IPS-NIHi7 (cell line): ENCODE results near the gene NF2.
A peak's percentile ranks its signal among the peaks of the same experiment; 100 is the strongest.

Experiments
- DNase-seq: peaks from one replicate; pipeline ENCODE4 v3.0.0; 2012; ENCODE audit warnings: mixed read lengths; ENCODE audit errors: extremely low spot score

The NF2 gene

DNA sequence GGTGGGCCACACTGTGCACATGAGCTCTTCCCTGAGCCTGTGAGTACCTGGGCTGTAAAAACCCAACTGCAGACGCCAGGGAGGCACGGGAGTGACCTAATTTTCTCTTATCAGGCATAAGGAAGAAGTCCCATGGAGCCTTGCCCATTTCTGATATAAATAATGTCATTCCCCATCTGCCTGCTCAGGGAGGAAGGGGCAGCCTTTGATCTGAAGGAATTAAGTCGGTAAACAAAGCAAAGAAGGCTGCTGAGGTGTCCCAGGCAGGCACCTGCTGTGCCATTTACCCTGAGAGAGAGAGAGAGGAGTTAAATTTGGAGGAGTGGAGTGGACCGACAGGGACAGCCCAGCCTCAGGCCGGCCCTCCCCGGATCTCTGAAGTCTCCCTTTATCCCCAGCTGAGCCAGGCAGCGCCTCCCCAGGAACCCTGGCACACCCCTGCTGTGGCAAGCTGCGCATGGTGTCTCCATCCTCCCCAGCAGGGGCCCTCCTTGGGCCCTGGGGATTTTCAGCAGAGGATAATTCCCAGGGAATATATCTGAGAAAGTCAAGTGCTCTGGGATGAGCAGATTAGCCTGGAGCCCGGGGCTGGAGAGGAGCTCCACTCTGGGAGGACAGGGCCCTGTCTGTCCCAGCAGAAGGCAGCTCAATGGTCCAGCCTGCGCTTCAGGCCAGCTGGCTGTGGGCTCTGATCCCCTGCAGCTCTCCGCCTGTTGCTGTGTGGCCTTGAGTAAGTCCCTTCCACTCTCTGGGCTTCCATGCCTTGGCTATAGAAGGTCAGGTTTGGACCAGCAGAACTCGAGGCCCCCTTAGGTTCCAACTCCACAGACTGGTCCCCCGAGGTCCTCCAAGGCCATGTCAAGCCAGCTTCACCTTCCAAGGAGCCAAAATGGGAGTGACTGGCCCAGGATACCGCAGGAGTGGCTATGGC is 98.8 kb downstream of the NF2 start:
- DNase-seq = no peak

DNA sequence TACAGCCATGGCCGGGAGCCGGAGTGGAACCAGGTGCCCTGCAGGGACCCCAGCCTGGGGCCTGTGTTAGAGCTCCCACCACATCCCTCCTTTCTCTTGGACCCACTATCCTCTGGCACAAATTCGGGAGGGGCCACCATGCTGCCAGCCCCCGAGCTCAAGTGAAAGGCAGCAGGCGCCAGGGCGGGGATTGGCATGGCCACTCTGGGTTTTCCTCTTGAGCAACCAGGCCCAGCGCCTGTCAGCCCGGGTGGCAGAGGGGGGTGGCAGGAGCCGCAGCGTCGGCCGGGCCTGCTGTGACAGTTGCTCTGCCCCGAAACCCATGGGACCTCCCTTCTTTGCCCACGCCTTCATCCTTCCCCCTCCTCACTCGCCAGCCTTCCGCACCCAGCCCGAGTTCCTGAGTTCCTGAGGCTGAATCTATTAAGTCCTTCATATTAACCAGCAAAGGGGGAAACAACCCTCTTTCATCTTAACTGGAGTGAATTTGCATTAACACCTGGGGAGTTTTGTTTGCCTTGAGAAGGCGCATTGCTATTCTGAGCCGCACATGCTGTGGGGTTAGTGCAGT is 99.6 kb downstream of the NF2 start:
- DNase-seq = no peak

DNA sequence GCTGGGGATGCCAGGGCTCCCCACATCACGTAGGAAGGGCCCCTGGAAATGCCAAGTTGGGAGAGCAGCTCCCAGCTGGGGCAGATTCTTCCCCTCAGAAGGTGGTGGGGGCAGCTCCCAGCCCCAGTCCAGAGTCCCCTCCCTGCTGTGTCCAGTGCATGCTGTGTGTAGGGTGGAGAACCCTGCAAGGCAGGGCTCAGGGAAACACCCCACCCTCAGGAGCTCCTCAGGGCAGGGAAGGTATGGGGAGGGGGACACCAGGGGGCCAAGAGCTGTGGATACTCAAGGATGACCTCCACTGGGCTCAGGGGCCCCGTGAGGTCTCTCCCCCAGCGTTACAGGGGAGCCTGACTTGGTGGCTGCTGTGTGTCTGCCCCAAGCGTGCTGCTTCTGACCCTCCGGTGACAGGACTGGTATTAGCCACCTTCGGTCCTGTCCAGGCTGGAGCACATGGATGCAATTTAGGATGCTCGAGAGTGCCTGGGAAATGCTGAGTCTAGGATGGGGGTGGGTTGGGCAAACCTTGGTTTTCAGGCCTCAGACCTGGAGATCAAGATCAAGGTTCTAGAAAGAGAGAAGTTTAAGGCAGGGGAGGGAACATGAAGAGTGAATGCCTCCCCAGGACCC is 100.2 kb downstream of the NF2 start:
- DNase-seq = no peak

DNA sequence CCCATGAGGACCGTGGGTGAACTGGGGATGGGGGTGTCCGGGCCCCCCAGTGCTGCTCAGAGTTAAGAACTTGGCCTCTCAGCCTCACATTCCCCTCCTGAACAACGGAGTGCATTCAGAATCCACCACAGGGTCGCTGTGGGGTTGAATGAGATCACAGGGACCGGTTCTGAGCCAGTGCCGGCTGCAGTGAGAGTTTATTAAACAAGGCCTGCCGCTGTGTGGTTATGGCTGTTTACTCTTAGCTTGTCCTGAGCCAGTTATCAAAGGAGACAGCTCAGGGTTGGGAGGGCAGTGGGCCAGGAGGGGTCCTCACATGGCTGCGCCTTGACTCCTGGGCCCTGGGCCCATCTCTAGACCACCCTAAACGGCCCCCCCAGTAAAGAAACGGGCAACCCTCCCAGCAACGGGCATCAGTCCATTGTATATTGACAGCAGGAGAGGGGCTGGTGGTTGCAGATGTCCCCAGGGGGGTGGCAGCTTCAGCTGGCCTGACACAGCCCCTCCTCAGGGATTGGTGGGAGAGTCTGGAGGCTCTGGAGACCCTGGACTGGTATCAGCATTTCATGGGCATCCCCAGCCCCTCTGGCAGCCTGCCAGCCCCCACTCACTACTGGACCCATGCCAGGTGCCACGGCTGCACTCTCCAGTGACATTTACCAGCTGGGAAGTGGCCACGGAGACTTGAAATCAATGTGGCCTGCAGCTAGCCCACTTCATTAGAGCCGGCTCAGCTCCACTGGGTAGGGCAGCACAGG is 101.3 kb downstream of the NF2 start:
- no peak for DNase-seq

DNA sequence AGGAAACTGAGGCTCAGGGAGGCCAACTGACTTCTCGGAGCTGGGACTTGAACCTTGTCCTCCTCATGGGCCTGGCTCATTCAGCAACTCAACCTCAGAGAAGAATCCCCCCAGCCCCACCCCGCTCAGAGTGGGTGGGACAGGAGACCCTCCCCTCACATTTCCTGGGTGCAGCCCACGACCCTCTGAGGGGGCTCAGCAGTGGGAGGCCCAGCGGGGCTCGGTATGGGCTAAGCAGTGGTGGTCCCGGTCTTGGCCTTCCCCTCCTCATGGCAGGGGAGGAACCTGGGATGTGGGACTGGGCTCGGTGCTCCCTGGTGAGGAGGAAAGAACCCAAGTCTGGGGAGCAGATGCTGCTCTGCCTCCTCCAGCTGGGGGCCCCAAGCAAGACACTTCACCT is 102.2 kb downstream of the NF2 start:
- DNase-seq = no peak

DNA sequence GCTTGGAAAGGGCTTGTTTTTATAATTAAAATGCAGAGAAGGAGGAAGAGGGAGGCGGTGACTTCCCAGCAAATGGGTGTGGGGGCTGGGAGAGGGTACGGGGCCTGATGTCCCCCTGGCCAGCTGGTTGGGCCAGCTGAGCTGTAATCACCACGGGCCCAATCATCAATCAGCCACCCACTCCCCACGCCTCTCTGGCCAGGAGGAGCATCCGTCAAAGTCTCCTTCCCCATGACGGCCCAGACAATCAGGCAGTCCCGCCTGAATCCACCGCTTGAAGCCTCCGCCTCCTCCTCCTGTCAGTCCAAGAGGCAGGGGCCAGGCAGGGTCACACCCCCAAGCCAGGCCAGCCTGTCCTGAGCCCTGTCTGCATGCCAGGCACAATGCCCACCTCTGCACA is 103.1 kb downstream of the NF2 start:
- peak; percentile 48 for DNase-seq

DNA sequence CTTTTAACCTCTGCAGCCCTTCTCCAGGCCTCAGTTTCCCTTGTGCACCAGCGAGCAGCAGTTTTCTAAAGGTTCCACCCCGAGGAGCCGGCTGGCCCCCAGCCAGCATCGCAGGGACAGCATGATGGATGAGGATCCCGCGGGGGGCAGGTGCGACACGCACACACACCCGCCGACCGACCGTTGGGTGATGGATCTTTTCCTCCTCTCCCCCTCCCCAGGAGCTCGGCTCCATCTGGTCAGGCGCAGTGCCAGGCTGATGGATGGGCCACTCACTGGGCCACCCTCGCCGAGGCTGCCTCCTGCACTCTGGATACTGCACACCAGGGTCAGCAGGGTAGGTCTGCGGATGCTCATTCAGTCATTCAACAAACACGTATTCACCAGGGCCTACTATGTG is 103.6 kb downstream of the NF2 start:
- no peak for DNase-seq

DNA sequence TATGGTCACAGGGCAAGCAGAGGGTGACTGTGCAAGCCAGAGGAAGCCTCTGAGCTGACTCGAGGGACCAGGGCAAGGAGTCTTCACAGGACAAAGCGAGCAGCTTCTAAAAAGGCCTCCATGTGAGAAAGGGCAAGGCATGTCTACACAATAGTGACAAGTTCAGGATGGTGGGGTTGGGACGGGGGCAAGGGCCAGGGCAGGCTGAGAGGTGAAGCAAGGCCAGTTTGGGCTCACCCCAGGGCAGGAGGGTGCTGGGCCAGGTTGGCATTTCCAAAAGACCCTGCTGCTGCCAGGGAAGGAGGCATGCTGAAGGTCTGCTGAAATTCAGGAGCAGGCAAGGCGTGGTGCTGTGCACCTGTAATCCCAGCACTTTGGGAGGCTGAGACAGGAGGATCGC is 104.0 kb downstream of the NF2 start:
- no peak for DNase-seq

DNA sequence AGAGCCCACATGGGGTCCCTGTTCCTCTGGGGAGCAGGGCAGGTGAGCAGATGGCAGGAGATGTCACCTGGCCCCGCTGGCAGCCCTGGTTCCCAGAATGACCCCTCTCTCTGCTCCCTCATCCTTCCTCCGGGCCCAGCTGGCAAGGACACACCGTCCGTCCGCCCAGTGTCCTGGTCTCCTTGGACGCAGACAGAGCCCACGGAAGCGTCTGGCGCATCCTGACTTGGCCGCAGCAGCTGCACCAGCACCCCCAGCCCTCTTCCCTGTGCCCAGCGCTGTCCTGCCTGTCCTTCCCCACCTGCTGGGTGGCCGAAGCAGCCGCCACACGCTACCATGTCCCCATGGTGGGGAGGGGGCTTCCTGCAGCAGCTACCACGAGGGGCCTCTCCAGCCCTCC is 106.8 kb downstream of the NF2 start:
- DNase-seq = no peak

DNA sequence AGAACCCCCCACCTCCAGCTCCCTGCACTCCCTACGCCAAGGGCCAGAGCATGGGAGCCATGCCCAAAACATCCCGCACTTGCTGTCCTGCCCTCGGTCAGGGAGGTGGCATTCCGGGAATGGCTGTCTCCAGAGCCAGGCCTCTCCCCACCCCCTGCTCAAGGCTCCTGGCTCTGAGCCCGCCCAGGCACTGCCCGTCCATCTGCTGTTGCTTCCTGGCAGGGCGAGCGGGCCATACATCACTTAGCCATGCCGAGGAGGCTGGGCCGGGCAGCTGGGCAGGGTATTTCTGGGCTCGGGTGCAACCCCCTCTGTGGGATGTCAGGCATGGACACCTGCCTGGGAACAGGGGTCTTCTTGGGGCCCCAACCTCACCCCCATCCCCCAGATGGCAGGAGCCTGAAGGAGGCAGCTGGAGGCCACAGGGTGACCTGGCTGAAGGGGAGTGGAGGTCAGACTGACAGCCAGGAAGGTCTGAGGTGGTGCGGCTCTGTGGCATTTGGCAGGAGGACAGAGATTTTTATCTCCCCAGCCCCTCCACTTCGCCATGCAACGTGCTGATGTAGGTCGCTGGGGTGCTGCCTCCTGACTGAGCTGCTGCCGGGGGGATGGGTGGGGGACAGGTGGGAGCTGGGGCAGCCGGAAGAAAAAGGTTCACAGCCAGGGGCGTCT is 107.6 kb downstream of the NF2 start:
- DNase-seq = no peak

DNA sequence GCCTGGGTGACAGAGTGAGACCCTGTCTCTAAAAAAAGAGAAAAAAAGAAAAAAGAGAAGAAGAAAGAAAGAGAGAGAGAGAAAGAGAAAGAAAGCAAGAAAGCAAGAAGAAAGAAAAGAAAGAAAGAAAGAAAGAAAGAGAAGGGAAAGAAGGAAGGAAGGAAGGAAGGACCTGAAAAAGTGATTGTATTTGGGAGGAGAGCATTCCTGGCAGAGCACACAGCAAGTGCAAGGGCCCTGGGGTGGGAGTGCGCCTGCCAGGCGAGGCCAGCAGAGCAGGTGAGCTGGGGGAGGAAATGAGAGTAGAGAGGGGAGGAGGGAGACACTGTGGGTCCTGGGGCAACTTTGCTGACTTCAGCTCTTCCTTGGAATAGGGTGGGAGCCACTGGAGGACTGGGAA is 108.7 kb downstream of the NF2 start:
- DNase-seq = no peak

DNA sequence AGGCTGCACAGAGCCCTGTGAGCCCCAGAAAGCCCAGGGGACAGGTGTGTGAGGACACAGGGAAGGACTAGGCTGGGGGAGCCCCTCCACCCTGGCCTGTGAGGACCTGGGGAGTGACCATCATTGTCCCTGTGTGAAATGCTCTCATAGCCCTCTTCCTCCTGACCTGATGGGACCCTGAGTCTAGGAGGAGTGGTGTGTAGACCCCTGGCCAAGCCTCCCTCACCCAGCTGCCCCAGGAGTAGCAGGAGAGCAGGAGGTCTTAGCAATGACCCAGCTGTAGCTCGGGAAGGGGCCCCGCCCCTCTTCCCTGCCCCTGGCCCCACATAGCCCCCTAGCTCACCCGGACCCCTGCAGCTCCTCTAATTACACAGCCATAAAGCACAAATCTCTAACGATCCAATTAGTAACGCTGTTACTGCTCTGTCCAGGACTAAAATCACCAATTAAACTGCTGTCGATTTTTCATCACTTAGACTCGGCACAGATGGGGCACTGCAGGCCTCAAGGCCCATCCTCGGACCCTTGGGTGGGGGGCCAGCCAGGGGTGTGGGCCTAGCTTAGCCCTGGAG is 109.8 kb downstream of the NF2 start:
- no peak for DNase-seq

DNA sequence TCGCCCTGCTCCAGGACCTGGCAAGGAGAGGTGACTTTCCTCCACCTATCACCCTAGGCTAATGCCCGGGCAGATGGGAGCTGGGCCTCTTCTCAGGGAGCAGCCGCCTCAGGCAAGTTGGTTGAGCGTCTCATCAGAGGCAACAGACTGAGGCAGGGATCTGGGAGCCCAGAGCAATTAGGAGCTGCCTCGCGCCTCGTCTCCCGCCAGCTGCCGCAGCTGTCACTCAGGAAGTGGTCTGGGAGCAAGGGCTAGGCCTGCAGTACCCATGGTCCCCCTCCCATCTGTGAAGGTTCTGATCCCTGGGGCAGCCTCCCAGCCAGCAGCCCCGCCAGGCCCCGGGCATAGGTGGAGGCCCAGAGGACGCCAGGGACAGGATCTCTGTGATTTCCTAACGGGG is 111.8 kb downstream of the NF2 start:
- DNase-seq = no peak

DNA sequence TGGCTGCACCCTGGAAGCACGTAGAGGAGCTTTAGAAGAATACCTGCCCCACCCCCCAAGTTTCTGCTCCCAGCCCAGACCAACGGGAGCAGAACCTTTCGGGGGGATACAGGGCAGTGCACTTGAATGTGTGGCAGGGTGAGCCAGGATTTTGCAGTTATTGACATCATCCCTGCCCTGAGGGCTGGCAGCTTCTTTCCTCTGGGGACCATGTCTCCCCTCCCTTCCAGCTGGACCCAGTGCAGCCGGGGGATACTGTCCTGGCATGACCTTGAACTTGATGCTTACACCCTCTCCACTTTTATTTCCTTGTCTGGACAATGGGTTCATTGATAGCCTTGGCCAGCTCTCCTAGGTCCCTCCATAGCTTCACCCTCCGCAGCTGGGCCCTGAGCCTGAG is 112.3 kb downstream of the NF2 start:
- no peak for DNase-seq

DNA sequence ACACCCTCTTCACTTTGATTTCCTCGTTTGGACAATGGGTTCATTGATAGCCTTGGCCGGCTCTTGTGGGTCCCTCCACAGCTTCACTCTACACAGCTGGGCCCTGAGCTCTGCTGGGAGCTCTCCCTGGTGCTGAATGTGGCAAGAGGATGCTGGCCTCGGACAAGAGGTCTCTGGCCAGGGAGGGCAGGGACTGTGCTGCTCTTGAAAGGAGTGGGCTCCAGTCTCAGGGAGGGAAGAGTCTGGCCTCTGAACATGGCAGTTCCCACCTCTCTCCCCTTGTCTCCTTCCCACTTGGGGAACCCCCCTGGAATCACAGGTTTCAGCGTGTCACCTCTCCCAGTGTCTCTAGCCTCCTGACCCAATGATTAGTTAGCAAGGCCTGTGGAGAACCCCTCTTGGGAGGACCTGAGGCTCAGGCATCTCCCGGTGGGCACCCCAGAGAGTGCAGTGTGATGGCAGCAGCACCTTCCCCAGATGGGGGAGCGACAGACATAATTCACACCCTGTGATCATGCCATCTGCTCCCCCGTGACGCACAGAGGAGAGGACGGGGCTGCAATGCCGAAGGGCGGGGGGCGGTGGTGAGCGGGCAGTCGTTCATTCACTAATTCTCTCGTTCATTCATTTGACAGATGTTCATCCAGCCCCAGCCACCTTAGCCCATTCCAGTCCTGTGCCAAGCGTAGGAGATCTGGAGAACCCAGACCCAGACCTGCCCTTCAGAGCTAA is 113.5 kb downstream of the NF2 start:
- DNase-seq = peak; percentile 89

DNA sequence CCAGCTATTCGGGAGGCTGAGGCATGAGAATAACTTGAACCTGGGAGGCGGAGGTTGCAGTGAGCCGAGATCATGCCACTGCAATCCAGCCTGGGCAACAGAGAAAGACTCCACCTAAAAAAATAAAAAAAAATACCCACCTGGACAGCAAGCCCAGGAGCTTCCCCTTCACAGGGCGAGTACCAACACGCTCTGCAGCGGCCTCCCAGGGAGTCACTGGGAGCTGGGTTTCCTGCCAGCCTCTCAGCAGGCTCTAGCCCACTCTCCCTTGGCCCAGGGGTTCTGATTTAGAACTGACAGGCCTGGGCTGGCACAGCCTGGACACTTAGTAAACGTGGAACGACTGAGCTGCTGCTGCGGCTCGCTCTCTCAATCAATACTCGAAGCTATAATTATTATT is 114.4 kb downstream of the NF2 start:
- DNase-seq = no peak

DNA sequence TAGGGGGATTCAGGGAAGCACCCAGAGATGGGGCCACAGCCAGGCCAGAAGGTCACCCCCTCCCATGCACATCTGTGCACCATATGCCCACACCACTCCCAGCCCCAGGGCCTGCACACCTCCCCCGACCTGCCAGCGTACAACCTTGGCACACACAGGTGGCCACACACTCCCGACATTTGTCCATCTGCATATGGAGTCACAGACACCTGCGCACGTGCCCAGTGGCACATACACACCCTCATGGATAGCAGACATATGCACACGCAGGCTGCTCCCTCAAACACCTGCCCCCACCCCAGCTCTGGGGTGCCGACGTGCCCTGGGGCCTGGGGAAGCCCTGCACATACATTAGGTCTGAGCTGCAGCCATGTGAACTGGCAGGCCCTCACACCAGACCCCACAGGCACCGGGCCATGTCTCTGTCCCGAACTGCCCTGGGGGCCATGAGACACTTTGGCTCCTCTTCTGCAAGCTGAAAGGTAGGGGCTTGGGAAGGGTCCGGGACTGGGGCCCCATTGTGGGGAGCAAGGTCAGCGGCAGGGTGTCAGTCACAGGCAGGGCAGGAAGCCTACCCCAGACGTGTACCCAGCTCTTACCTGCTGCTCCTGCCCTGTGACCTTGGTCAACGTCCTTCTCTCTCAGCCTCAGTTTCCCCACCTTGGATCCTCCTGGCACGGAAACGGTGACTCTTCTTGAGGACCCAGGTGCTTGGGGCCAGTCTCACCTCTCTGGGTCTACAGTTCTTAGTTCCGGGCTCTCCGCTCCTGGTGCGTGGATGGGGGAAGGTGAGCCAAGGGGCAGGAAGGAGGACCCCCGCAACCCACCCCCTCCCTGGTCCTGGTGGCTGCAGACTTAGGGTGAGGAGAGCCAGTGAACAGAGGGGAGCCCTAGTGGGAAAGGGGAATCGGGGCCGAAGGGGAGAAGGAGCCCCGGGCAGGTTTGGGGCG is 115.8 kb downstream of the NF2 start:
- no peak for DNase-seq

DNA sequence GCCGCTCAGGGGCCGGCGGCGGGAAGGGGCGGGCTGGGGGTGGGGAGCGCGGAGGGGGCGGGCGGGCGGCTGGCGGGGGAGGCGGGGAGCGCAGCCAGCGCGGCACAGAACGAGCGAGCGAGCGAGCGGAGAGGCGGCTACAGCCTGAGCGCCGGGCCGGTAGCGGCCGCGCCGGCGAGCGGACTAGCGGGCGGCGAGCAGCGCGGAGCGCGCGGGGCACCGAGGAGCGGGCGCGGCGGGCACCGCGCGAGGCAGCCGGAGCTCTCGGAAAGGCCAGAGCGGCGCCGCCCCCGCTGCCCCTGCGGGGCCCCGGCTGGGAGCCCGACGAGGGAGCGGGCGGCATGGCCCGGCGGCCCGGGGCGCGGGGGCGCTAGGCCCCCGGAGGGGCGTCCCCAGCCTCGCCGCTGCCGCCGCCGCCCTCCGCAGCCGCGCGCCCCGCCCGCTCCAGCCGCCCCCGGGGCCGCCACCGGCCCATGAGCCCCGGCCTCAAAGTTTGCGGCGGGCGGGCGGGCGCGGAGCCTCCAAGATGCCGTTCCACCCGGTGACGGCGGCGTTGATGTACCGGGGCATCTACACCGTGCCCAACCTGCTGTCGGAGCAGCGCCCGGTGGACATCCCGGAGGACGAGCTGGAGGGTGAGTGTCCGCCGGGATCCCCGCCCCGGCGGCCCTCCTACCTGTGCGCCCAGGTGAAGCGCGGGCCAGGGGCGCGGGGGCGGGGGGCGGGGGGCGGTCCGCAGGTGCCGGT is 116.6 kb downstream of the NF2 start, which contains the start of gene CABP7:
Gene CABP7 (plus strand): TSS at position 105 of the 747 bp plus-strand sequence. CDS start 422 bp downstream, at position 527.
- peak; percentile 31 for DNase-seq
